Adipose tissue (tissue), 3 donors: ENCODE measurements around the gene PHACTR3. TPM values are rescaled to one million over a fixed set of nuclear protein-coding genes. Genes with fewer than 3 reads are reported as not detected.
"Not testable (repeated sequence)": the region's sequence is repeated elsewhere in the genome, so short reads cannot be mapped to it uniquely, and the experiment has no call there.

Source experiments
- H3K27ac ChIP-seq: one replicate; pipeline ENCODE4 v1.5.1; 2013; ENCODE audit warnings: low read depth, low read length
- WGBS, 3 donors: extraction: QIAGEN DNeasy Blood & Tissue Kit; methylation state at CpG; one replicate each; pipeline ENCODE4 v1.1.7; 2013; 5-methylcytosine and 5-hydroxymethylcytosine counted together
- polyA plus RNA-seq, 3 donors: library from polyadenylated mRNA; stranded (reverse); fragments of 200-250 nt; gene quantifications; one replicate each; pipeline ENCODE4 v1.2.3, GENCODE V29; 2013
- donor health status: healthy with polysubstance abuse.
- donor health status: Bipolar disorder and iron deficiency.
- donor health status: healthy.

Gene PHACTR3
- polyA plus RNA-seq, 3 donors = 0.10 to 0.42 TPM; not detected in 1

- H3K27ac ChIP-seq = no peak overlapping the region
- 50 to 62% (median 58%) methylated on average over 22 to 23 of the region's 23 CpGs for WGBS, 3 donors
Observed at GRCh38 chr20:59831024-59831915, 226.9 kb downstream of the PHACTR3 start.

GRCh38 chr20:59831916-59832270 lies 227.6 kb downstream of the PHACTR3 start:
- no peak overlapping the region for H3K27ac ChIP-seq
- 42 to 53% (median 50%) methylated on average over 3 of the region's 3 CpGs for WGBS, 3 donors

DNA sequence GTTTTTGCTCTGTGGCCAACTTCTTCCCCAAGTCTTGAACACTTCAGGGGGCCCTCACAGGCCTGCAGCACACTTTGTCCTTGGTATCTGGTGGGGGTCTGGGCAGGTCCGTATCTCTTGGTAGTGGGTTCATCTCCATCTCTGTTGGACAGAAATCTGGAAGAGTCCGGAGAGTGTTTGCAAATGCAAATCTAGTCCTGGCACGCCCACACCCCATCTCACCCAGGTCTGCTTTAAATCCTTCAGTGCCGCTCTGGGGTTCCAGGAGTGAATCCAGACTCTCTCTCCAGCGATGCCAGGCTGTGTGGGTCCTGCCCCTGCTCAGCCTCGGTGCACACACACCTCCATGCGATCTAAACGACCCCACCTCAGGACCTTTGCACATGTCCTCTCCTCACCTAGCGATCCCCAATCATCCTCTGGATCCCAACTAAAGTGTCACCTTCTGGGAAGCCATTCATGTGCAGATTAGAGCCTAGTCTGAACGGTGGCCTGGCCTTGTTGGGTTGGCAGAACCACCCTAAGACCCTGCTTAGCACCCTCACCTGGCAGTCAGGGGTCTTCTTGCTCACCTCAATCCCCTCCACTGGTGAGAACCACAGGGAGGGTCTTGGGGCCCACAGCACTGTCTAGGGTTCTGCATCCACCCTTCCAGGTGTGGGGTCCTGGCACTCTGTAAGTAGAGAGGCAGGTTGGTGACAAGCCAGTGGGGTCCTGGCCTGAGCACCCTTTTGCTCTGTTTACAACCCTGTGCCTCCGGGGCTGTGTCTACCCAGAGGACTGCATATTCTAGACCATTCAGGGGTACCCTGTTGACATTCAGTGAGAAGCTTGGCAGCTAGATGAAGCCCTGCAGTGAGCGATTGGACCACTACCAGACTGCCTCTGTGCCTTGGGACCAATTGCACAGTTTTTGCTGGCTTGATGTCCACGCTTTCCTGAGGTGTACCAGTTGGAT lies 228.3 kb downstream of the PHACTR3 start:
- WGBS, 3 donors = 87 to 89% (median 87%) methylated on average over 13 of the region's 13 CpGs

GRCh38 chr20:59835057-59835447 lies 230.7 kb downstream of the PHACTR3 start:
- no peak overlapping the region for H3K27ac ChIP-seq
- 44 to 59% (median 51%) methylated on average over 2 of the region's 2 CpGs for WGBS, 3 donors

More for the DNA sequence above, 228.3 kb downstream of the PHACTR3 start:
- no peak overlapping the region for H3K27ac ChIP-seq

- no peak overlapping the region for H3K27ac ChIP-seq
- 4 to 27% (median 7%) methylated on average over 16 of the region's 16 CpGs for WGBS, 3 donors
Observed at GRCh38 chr20:59835448-59836395, 231.4 kb downstream of the PHACTR3 start.

DNA sequence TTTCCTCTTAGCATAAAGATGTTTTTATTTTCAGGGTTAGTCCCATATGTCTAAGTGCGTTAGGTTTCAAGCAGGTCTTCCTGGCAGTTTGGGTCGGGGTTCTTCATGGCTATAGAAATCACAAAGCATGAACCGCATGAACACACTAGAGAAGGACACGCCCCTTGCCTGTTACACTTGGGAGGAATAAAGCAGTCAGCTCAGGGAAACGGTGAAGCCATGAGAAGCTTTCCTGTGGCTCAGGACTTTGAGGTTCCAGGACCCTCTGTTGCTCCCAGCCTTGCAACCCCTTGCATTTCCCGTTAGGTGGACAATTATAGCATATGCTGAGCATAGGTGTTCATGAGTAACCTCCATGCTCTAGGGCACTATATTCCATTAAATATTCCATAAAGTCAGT lies 232.4 kb downstream of the PHACTR3 start:
- no peak overlapping the region for H3K27ac ChIP-seq
- 31 to 52% (median 41%) methylated on average over 6 of the region's 6 CpGs for WGBS, 3 donors

DNA sequence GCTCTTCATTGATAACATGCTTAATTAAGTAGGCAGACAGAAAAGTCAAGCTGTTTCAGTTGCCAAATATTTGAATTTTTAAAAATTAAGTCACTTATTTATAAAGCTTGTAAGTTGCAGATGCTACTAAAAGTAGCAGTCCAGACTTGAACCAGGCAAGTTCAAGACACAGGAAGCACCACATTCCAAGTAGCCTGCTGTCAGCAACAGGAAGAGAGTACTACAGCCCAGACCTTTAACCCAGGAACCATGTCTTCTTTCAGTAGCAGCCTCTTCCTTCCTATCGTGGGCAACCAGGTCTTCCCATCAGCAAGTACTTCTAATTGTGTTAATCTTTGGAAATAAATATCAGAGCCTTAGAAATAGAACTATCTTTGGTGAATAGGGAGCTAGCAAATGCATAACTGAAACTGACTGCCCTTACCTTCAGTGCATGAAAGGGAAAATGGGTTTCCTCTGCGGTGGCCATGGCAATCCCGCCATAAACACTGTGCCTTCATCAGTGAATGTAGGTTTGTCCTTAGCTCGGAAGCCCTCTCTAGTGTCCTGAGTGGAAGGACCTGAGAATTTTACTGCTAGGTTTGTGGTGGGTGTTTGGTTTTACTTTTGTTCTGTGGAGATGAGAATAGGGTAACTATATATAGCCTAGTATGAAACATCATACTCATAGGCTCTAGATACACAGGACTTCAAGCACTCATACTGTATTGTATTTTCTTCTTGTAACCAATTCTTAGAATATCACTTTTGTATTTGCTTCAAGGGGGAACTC lies 233.5 kb downstream of the PHACTR3 start:
- WGBS, 3 donors = 69 to 79% (median 73%) methylated on average over 4 of the region's 4 CpGs
- no peak overlapping the region for H3K27ac ChIP-seq

- WGBS, 3 donors = 80 to 83% (median 82%) methylated on average over 5 of the region's 5 CpGs
- H3K27ac ChIP-seq = no peak overlapping the region
Observed at GRCh38 chr20:59839400-59839799, 235.1 kb downstream of the PHACTR3 start.

- WGBS, 3 donors = 84 to 92% (median 87%) methylated on average over 3 of the region's 3 CpGs
- no peak overlapping the region for H3K27ac ChIP-seq
Observed at GRCh38 chr20:59845472-59845871, 241.1 kb downstream of the PHACTR3 start.

- 47 to 89% (median 80%) methylated on average over 2 of the region's 2 CpGs for WGBS, 3 donors
- no peak overlapping the region for H3K27ac ChIP-seq
Observed at GRCh38 chr20:59848182-59848581, 243.8 kb downstream of the PHACTR3 start.

DNA sequence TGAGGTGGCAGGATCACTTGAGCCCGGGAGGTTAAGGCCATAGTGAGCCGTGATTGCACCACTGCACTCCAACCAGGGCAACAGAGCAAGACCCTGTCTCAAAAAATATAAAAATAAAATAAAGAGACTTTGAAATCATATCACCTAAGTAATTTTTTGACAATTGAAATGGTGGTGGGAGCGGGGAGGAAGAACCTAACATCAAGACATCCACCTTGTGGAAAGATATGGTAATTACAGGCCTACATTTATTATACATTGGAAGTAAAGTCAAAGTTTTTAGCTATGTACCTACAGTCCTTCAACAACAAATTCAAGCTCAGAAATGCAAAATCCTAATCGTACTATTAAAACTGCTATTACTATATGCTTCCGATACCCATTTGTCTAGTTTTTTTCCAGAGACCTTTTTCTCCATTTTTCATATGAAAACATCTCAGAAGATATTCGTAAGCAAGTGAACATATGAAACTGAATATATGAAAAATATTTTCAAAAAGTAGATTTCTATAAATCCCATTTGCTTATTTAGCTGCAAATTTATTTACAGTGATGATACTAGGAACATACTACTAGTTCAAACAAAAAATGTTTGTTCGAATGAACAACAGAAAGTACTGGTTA lies 245.8 kb downstream of the PHACTR3 start:
- no peak overlapping the region for H3K27ac ChIP-seq
- WGBS, 3 donors = 63 to 69% (median 68%) methylated on average over 7 of the region's 7 CpGs

DNA sequence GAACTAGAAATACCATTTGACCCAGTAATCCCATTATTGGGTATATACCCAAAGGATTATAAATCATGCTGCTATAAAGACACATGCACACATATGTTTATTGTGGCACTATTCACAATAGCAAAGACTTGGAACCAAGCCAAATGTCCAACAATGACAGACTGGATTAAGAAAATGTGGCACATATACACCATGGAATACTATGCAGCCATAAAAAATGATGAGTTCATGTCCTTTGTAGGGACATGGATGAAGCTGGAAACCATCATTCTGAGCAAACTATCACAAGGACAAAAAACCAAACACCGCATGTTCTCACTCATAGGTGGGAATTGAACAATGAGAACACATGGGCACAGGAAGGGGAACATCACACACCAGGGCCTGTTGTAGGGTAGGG lies 252.2 kb downstream of the PHACTR3 start:
- WGBS, 3 donors = 100% methylated on average over 1 of the region's 1 CpG
- H3K27ac ChIP-seq = not testable (repeated sequence)

DNA sequence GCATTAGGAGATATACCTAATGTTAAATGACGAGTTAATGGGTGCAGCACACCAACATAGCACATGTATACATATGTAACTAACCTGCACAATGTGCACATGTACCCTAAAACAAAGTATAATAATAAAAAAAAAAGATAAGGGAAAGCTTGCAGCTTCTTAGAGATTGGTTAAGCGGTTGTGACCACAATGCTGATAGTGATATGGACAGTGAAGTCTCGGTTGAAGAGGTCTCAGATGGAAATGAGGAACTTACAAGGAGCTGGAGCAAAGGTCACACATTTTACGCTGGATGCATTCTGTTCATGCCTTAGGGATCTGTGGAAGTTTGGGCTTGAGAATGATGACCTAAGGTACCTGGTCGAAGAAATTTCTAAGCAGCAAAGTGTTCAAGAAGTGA lies 252.6 kb downstream of the PHACTR3 start:
- H3K27ac ChIP-seq = not testable (repeated sequence)
- 89 to 92% (median 92%) methylated on average over 5 of the region's 5 CpGs for WGBS, 3 donors

- whole genome bisulfite sequencing, 3 donors = 92 to 97% (median 96%) methylated on average over 2 of the region's 2 CpGs
Observed at GRCh38 chr20:59857966-59858365, 253.6 kb downstream of the PHACTR3 start.

DNA sequence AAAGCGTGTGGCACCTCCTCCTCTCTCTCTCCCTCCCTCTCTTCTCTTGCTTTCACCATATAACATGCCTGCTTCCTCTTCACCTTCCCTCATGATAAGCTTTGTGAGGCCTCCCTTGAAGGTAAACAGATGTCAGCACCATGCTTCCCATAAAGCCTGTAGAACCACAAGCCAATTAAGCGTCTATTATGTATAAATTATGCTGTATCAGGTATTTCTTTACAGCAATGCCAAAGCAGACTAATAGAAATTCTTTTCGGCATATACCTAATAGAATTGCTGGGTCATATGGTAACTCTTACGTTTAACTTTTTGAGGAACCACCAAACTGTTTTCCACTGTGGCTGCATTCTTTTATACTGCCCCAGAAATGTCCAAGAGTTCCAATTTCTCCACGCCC lies 254.1 kb downstream of the PHACTR3 start:
- 87 to 95% (median 91%) methylated on average over 5 of the region's 5 CpGs for WGBS, 3 donors
- H3K27ac ChIP-seq = no peak overlapping the region

More at GRCh38 chr20:59857966-59858365, 253.6 kb downstream of the PHACTR3 start:
- H3K27ac ChIP-seq = no peak overlapping the region

- WGBS, 3 donors = 67 to 75% (median 70%) methylated on average over 4 of the region's 4 CpGs
- H3K27ac ChIP-seq = no peak overlapping the region
Observed at GRCh38 chr20:59861401-59861800, 257.1 kb downstream of the PHACTR3 start.

DNA sequence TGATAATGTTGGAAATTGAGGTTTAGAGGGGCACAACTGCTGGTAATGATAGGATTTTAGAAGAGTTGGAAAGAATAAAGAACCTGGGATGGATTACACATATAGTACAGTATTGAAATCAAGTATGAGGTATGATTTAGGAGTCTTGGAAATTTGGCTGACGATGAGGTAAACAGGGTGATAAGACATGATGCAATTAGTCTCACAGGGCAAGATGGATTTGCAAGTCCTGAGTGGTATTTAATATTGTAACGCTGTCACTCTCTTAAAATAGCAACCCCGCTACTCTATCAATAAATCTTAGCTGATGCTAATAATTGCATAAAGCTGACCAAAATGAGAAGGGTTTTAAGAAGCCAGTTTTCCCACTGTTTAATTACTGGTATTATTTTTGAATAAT lies 258.7 kb downstream of the PHACTR3 start:
- WGBS, 3 donors = 79 to 91% (median 82%) methylated on average over 3 of the region's 3 CpGs
- H3K27ac ChIP-seq = no peak overlapping the region
